SIG-M5 treated with dmso at 0.1 percent for 504 hours (cell line): ENCODE results near the gene CMSS1.
A peak's percentile ranks its signal among the peaks of the same experiment; 100 is the strongest.
"Not testable (repeated sequence)": the region's sequence is repeated elsewhere in the genome, so short reads cannot be mapped to it uniquely, and the experiment has no call there.

ENCODE experiments used
- DNase-seq: peaks from one replicate; lab custom pipeline; 2025; ENCODE audit not compliant: unreplicated experiment; lab: John Stamatoyannopoulos, UW

Gene CMSS1

DNA sequence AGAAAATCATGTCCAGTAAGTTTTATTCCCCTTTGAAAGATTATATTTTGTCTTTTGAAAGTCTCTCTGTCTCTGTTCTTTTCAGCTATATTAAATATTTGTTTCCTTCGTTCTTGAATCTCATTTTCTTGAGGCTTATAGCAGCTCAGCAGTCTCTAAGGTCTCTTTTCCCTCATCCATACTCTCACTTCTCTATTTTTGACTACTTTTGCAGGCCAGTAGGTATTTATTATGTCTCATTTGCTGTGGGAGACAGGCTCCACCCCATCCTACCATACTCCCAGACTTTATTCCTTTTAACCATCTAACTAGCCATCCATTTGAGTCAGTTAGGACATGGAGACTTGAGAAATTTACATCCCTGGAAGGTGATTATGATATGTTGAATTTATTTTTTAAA is 225.6 kb downstream of the CMSS1 start:
- DNase-seq: peak; percentile 24

DNA sequence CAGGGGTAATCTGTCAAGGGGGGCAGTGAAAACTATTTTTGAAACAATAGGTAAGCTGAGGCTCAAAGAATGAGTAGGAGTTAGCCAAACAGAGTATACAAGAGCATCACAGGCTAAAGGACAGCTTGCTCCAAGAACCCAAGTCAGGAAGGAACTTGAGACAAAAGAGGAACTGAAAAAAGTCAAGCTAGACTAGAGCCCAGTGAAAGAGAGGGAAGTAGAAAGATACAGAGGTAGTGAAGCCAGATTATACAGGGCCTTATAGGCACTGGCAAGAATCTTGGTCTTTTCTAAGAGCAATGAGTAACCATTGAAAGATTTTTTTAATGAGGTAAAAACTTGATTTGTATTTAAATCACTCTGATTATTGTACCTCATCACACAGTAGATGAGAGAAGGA is 226.7 kb downstream of the CMSS1 start:
- peak; percentile 96 for DNase-seq

DNA sequence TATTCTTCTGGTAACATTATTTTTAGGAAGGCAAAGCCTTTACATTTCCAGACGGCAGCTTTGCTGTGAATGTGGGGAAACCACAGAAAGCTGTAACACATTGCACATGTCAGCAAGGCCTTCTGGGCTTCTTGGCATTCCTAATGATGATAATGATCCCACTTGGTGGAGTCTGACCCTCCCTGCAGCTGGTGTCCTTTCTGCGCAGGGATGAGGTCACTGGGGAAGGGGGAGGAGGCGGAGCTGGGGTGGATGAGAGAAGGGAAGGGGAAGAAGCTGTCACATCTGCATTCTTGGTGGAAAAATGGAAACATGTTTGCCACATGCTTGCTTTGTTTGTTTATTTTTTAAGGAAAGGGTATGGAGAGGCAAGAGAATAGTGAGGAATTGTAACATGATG is 228.0 kb downstream of the CMSS1 start:
- no peak for DNase-seq

DNA sequence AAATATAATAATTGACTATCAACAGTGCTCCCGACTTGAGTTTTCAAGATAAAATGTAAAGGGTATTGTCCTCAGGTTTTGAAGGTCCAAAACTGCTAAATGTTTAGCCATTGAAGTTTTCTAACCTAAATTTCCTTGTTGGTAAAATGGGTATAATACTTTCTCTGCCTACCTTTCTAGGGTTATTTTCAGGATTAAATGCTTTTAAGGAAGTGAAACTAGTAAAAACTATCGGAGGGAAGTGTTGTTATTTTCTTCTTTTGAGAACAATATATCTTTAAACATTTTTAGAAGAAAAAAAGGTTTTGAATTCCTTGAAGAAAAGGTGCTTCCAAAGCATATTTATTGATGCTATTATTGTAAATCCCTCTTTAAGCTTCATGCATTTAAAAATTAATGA is 229.3 kb downstream of the CMSS1 start:
- DNase-seq: no peak

DNA sequence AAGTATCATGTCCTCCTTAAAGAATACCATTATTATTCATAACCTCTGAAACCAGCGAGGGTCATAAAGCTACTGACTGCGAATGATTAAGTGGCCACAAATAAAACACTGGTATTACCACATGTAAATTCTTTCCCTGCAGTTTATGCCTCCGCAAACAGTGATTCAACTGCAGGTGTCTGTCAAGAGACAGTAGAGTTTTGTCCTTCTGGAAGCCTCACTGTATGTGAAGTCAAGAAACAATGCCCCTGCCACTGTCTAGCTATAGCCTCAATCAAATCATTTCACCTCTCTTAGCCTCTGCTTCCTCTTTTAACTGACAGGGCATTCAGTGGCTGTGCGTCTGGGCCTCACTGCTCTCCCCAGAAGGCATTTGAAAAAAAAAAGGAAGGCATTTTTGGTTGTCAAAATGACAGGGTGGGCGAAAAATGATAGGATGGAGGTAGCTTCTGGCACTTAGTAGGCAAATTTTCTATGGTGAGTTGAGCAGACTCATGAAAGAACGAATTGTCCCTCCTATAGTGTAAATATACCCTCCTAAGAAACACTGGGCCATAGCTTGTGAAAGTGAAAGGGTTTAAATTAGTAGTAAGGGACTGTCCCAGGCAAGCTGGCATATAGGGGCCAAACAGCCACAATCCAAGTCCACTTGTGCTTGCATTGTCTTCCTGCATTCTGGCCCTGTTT is 229.9 kb downstream of the CMSS1 start:
- DNase-seq: peak; percentile 74

DNA sequence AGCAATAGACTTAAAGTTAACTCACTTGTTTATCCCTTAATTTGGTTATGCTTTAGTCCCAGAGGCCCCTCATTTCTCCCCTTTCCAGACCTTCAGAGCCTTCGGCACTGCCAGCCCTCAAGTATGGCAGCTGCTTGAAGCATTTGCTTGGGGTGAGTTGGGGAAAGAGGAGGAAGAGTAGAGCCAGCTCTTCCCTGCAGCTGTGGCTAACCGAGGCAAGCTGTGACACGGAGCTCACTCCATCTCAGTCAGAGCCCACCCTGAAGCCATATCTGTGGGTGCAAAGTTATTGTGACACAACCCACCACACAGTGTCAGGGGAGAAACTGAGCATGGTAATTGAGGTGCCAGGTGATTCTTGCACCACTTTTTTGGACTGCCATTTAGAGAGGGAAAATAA is 230.6 kb downstream of the CMSS1 start:
- no peak for DNase-seq

DNA sequence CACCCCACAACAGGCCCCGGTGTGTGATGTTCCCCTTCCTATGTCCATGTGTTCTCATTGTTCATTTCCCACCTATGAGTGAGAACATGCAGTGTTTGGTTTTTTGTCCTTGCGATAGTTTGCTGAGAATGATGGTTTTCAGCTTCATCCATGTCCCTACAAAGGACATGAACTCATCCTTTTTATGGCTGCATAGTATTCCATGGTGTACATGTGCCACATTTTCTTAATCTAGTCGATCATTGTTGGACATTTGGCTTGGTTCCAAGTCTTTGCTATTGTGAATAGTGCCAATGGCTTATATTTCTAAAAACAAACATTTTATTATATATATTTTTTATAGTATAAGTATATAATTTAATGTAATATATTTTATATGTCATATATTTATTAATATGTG is 233.9 kb downstream of the CMSS1 start:
- not testable (repeated sequence) for DNase-seq

DNA sequence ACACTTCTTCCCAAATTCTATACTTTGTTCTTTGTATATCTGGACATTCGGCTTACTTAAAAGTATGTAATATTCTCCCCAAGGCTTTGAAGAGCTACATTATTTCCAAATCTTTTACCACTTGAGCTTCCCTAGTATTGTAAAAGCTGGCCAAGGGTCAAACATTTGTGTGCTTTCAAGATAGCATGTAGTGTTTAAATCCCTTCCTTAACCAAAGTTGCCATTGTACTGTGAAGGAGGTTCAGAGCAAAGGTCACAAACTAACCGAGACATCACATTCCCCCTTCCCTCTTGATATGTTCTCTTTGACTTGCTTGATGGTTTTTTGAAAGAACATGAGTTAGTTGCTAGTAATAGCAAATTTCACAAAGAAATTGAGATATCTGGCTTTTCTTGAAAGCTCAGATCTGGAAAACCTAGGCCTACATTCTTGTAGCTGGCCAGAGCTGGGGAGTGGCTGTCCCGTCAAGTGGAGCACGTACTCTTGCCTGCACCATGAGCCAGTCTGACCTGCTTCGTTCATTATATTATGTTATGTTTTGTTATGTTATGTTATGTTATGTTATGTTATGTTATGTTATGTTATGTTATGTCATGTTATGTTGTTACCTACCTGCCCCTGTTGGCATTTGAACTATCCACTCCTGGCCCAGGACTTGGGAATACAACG is 236.4 kb downstream of the CMSS1 start:
- no peak for DNase-seq

DNA sequence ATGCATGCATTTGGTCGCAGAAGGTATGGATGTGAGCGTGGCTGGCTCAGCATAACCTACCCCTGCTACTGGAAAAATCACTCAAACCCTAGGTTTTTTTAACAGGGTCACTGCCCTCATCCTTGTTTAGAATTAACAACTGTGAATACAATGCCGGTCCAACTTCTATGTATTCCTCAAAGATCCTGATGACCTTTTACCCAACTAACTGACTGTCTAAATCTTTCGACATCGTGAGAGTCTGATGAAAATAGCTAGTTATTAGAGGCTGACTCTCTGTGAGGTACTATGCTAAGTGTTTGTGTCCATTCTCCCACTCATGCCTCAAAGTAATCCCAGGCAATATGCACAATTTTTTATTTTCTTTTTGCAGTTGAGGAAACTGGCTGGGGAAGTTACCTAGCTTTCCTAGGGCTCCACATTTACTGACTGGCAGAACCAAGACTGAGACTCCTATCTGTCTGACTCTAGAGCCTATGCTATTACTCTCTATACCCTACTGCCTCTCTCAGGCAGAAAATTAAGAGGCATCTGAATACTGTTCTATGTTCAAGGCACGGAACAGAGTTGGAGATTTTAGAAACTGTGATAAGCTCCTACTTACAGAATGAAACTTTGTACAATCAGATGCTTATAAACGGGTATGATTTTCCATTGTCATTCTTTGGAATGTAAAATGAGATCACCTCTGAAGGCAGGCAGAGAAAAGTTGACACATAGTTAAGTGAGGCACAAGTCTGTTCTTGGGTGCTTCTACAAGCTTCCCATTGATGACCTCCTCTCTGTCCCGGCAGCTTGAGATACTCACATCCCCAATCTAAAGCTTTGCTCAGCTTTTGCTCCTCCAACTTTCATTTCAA is 240.3 kb downstream of the CMSS1 start:
- DNase-seq: peak; percentile 17

DNA sequence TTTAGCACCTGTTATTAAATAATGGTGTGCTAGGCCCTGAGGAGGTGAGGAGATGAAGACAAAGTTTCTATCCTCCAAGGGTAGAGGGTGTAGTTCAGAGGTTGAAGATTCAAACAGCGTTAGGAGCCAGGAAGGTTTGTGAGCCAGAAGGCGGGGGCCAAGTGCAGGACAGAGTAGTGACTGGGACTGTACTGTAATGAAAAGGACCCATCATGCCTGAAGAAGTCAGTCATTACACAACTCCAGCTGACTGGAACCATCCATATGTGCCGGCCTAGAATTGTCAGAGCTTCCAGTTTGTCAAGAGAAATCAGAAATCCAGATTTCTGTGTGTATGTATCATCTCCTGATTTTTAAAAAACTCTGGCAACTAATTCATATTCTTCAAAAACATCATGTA is 241.8 kb downstream of the CMSS1 start:
- DNase-seq: no peak

DNA sequence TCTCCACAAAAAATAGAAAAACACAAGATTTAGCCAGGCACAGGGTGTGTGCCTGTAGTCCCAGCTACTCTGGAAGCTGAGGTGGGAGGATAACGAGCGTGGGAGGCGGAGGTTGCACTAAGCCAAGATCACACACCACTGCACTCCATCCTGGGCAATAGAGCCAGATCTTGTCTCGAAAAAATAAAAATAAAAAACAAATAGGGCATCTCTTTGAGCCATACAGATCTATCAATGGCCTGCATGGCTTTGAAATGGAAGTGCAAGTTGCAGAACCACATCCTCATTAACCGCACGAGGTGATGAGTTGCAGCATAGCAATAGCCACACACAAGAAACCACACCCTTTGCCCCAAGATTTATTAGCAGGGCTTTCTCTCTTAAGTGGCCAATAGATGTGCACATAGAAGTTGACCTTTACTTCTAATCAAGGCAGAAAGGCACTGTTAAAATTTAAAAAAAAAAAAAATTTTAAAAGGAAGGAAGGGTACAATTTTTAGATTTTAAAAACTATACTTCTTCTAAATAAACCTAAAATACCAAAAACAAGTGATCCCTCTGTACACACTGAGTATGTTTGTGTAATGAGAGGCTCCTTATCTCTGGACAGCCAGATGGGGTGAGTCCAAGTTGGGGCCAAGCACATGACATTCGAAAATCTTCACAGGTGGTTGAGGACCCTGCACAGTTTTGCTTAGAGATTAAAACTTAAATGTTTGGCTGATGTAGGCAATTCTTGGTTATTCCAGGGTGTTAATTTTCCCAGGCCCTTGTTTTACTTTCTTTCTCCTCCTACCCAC is 243.2 kb downstream of the CMSS1 start:
- DNase-seq: peak; percentile 39

DNA sequence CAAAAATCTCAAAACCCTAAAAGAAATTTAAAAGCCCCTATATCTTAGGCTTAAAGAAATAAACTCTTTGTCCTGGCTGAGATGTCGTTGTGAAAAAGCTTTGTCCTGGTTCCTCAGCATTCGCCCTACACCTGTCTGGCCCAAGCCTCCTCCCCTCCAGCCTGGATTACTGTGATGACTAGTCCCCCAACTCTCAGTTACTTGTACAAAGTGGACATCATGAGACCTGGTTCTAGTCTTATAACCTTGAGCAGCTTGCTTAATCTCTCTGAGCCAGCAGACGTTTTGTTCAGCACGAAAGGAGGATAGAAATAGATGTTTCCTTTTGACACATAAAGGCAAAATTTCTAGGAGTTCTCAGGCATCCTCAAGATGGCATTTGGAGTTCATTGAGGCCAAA is 245.0 kb downstream of the CMSS1 start:
- no peak for DNase-seq

DNA sequence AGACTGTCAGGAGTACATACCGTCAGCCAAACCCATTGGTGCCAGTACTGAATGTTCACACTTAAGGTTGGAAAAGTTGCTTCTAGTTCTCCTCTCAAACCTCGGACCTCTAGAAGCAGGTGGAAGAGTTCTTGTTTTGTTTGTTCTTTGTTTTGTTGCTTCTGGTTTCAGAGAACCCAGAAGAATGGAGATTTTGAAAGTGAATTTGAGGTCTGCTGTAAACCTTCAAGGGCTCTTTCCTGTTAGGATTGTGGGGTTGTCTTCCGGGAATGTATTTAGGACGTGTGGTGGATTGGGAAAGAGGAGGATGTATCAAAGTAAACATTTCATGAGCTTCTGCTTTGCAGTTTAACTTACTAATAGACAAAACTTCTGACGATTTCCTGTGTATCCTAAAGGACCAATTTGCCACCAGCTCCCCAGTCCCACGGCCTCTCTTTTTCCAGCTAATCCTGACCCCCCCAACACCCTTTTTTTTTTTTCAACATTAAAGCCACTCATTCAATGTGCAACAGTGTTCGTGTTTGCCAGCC is 246.3 kb downstream of the CMSS1 start:
- no peak for DNase-seq

DNA sequence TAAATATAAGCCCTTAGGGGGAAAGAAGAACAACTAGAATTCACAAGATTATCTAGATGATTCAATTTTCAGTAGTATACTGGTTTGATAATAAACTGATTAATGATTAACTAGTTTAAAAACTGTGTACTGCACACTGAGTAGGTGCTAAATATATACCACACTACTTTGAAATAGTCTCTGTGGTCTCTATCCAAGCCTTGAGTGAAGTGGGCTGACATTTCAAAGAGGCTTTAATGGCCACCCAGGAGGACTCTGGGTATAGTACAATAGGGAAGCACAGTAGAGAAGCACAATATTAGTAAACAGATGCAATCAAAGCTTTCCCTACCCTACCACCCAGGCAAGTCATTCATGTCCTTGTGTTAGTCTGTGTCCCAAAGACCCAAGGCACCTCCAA is 249.9 kb downstream of the CMSS1 start:
- DNase-seq: no peak

DNA sequence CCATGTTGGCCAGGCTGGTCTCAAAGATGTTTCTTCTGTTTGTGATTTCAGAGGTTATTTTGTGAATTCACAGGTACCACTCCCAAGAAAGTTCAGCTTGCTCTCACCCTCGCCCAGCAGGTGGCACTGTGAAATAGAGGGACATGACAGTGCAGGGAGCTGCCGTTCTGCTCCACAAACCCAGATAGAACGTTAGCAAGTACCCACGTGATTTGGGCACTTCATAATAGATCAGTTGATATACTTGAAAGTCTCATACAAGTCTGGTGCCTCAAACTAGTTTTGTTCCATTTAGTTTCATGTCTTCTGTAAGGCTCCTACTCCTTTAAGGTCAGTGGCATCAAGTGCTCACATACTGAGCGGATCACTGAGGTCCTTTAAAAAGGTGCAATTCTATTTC is 251.2 kb downstream of the CMSS1 start:
- DNase-seq: peak; percentile 87

DNA sequence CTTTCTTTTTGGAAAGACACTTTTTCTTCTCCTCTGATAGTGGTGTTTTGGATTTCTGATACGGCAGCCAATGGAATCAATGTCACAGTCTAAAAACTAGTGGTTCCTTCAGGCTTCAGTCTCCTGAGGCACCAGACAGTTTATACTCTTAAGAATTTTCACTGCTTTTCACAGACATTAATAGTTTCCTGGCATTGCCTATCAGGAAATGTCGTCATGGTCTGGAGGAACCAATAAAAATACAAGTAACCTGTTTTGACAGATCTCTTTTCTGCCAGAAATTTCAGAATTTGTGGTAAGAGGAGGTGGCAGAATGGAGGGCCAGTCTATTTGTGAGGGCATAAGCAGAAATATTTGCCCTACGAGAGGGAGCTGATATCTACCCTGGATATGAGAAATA is 251.8 kb downstream of the CMSS1 start:
- peak; percentile 51 for DNase-seq

DNA sequence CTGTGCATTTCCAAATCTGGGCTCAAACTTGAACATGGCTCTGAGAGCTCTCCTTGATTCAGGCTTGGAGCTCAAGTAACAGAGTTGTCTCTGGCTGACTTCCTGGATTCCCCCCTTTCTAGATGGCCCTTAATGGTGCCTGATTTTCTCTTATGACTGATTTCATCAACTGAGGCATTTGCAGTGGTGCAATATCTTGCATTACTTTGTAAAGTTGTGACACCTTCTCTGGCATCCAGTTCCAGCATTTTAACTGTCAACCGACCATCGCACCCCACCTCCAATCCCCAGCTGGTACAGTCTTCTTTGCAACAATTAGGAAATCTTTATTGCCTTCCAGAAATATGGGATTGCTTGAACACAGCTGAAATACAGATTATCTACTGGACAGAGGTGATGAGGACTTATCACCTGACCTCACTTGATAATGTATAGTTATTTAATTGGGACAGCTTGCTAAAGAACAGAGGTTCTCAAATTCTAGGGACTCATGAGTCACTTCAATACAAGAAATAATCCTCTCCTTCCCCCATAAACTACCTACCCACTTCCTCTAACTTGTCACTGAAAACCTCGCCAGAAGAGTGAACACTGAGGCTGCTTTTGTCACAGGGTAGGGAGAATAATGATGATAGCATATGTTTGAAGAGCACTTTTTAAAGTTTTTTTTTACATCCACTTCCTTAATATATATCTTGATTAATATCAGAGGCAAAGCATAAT is 254.8 kb downstream of the CMSS1 start:
- DNase-seq: peak; percentile 99

DNA sequence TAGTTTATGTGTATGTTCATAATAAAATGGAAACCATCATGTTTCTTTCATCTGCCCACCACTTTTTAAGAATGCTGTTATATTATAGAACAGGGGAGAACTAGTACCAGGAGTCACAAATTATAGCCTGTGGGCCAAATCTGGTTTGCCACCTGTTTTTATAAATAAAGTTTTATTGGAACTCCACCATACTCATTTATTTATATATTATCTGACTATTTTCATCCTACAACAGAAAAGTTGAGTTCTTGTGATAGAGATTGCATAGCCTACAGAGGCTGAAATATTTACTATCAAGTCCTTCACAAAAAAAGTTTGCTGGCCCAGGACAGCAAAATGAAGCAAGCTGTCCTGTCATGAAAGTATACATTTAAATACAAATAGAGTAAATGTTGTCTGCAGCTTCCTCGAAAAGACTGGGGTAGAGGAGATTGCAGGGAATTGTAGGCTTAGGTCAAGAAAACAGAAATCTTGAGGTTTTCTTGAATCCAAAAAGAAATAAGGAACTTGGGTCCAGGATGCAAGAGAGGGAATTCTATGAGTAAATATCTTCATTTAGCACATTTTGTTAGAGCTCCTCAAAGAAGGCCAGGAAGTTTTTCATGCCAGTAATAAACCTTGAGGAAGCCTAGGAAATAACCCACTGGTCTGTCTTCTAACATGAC is 255.5 kb downstream of the CMSS1 start:
- DNase-seq: no peak

DNA sequence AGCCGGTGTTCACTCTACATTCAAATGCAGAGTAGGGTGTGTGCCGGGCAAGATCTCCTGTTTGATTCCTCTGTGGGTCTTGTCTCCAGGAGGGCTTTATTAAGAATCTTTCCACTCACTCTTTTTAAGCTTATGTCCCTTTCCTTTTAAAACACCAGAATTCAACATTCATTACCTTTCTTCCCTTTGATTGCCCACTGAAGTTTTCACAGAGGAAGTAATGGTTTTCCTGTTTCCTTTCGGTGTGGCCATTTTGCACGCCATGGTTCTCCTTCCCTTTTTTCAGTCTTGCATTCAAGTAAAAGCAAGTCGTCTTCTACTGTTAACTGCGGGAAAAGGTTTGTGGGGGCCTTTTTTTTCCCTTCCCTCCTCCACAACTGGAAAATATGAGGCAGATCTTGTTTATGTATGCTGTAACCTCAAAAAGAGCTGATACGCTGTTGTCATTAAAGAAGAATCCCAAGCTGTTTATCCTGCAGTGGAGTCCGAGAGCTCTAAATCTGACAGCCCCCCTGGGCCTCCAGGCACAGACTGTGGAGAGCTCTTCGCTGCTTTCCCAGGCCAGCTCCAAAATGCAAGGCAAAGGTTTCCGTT is 256.1 kb downstream of the CMSS1 start:
- DNase-seq: peak; percentile 93
